ENCODE results near the gene RIPOR2. TPM values are rescaled to one million over a fixed set of nuclear protein-coding genes. Genes with fewer than 3 reads are reported as not detected.

RIPOR2 gene
- total and polyA plus RNA-seq, 10 of the 15 experiments (the other 5 are each of a cell fraction or from before 2014, with no cell fraction given): 22.2 to 48.2 (median 34.7) TPM

- Histone ChIP-seq H3K9ac (ENCODE audit: control insufficient read depth, insufficient read depth, low read length) (no peak overlapping the region), H3K4me2 (ENCODE audit: control insufficient read depth, insufficient read depth) (no peak overlapping the region), H3K4me1 (ENCODE audit: control insufficient read depth, insufficient read depth, low read length) (no peaks in the 10 kb centered on the region), H3K4me3 (no peak overlapping the region), H2AFZ (ENCODE audit: control insufficient read depth, low read depth, low read length) (no peak overlapping the region), H3K27me3 (replicated peaks in 1 of 2; ENCODE audit: control insufficient read depth in 2 of 2, insufficient read depth in 2 of 2, low read length in 1 of 2) (no peaks in the 10 kb centered on the region), H4K20me1 (ENCODE audit: control insufficient read depth, insufficient read depth) (no peaks in the 10 kb centered on the region), H3K27ac (ENCODE audit: control insufficient read depth, insufficient read depth) (no peak overlapping the region), H3K9me3 (replicated peaks; ENCODE audit: control insufficient read depth, insufficient read depth, low read length) (no peaks in the 10 kb centered on the region), H3K36me3 (ENCODE audit: control insufficient read depth in 2 of 2, insufficient read depth in 2 of 2, low read length in 1 of 2) (peaks cover 0 to under 1% of the 10 kb centered on the region in 2 experiments; a peak in 1 of 4 replicates), H3K79me2 (ENCODE audit: control insufficient read depth, insufficient read depth, low read length) (no peaks in the 10 kb centered on the region)
- DNase-seq (ENCODE audit: low read depth, low spot score) (no peak), ATAC-seq (no peak), FAIRE-seq (peak; percentile 35)
- BruUV-seq (replicated peaks): no TSS peak
- ChIA-PET RAD21 (ENCODE audit: unreplicated experiment) (interaction anchor here (0.6 kb wide), 1 partner anchor 11 kb away, joined by 3 read pairs; no protein-coding TSS in a partner anchor), SMC1A (ENCODE audit: uncharacterized antibody, unreplicated experiment) (interaction anchor here (0.6 to 1.4 kb wide), 3 partner anchors 17 to 40 kb away, joined by 3 read pairs; no protein-coding TSS in a partner anchor), CTCF (interaction anchor here (0.7 to 1.3 kb wide), 2 partner anchors 67 to 197 kb away, joined by 3 read pairs; no protein-coding TSS in a partner anchor), POLR2A (no interaction called here)
- in situ Hi-C loops (cut with MboI): no loop called here
- intact Hi-C loops (cut with micrococcal nuclease; ENCODE audit: unreplicated experiment): no loop called here
- WGBS (ENCODE audit: insufficient coverage, insufficient replicate concordance, low lambda C conversion rate, missing lambda C conversion rate): 95% methylated on average over 3 of the region's 3 CpGs
- no peak for TF ChIP-seq CEBPZ (IDR thresholded peaks at IDR 0.05; ENCODE audit: low read depth, low read length)
- no peak for TF ChIP-seq ZNF217 (IDR thresholded peaks at IDR 0.05)
- no peak for TF ChIP-seq SREBF1 (IDR thresholded peaks at IDR 0.05; ENCODE audit: low read length)
- TF ChIP-seq NR2C1 (IDR thresholded peaks at IDR 0.05): no peak
- no peak for TF ChIP-seq RB1 (IDR thresholded peaks at IDR 0.05; ENCODE audit: borderline replicate concordance)
- no peak for TF ChIP-seq JUNB (IDR thresholded peaks at IDR 0.05)
- TF ChIP-seq USF1 (IDR thresholded peaks at IDR 0.05; ENCODE audit: borderline replicate concordance, extremely low read length, insufficient read depth, low read depth, low read length): no peak
- TF ChIP-seq MAX (IDR thresholded peaks at IDR 0.05; ENCODE audit: low read depth, low read length): no peak
- TF ChIP-seq ZBED1 (IDR thresholded peaks at IDR 0.05; ENCODE audit: borderline replicate concordance): no peak
- no peak for TF ChIP-seq NRF1 (conservative IDR thresholded peaks at IDR 0.05; ENCODE audit: low read depth, low read length)
- no peak for TF ChIP-seq ZNF384 (IDR thresholded peaks at IDR 0.05; ENCODE audit: borderline replicate concordance, low read depth, low read length)
- no peak for TF ChIP-seq LARP7 (IDR thresholded peaks at IDR 0.05)
- no peak for TF ChIP-seq E2F8 (IDR thresholded peaks at IDR 0.05; ENCODE audit: low read depth, partially characterized antibody)
- no peak for TF ChIP-seq BRCA1 (IDR thresholded peaks at IDR 0.05; ENCODE audit: low read depth, low read length)
Measured at GRCh38 chr6:24821860-24822444, 113.8 kb downstream of the RIPOR2 start.
